Fibroblast of lung (primary cell): ENCODE results near the gene EHHADH. TPM values are rescaled to one million over a fixed set of nuclear protein-coding genes. Genes with fewer than 3 reads are reported as not detected.
A peak's percentile ranks its signal among the peaks of the same experiment; 100 is the strongest.

Source experiments
- DNase-seq, 2 donors: peaks; one replicate each; pipeline versions ENCODE4 v3.0.0 to v3.0.0-alpha.2; 2010; ENCODE audit warnings: low read depth in 2 of 2
- H2AFZ ChIP-seq: 2 replicates; pipeline ENCODE4 v1.5.1; 2012; ENCODE audit warnings: low read length, control low read depth, inconsistent platforms
- H3K27ac ChIP-seq: 2 replicates; pipeline ENCODE4 v1.5.1; 2011; ENCODE audit warnings: low read length, control low read depth; ENCODE audit not compliant: insufficient read depth
- H3K27me3 ChIP-seq: 2 replicates; pipeline ENCODE4 v1.5.1; 2011; ENCODE audit warnings: mild to moderate bottlenecking, low read length; ENCODE audit not compliant: control insufficient read depth, insufficient read depth
- H3K36me3 ChIP-seq: 2 replicates; pipeline ENCODE4 v1.5.1; 2011; ENCODE audit warnings: low read length; ENCODE audit not compliant: control insufficient read depth, insufficient read depth
- H3K4me1 ChIP-seq: 2 replicates; pipeline ENCODE4 v1.5.1; 2011; ENCODE audit warnings: low read length; ENCODE audit not compliant: control insufficient read depth, insufficient read depth; ENCODE audit errors: extremely low read depth
- H3K4me2 ChIP-seq: 2 replicates; pipeline ENCODE4 v1.5.1; 2011; ENCODE audit warnings: low read length, control low read depth; ENCODE audit not compliant: insufficient read depth; ENCODE audit errors: extremely low read depth
- H3K4me3 ChIP-seq, 4 experiments: fragments of 200-600 bp in 1 of 4; sonication (generic) in 1 of 4; replicated peaks in 1 of 4; 2 replicates each; pipeline ENCODE4 v1.5.1; 2011 to 2016; ENCODE audit warnings: low read length in 4 of 4, low read depth in 3 of 4, mild to moderate bottlenecking in 3 of 4, control low read depth in 2 of 4, inconsistent platforms in 1 of 4, mixed read lengths in 1 of 4; ENCODE audit not compliant: insufficient read depth in 1 of 4; ENCODE audit errors: control extremely low read depth in 1 of 4
- H3K79me2 ChIP-seq: 2 replicates; pipeline ENCODE4 v1.5.1; 2012; ENCODE audit warnings: mild to moderate bottlenecking, low read length, inconsistent platforms; ENCODE audit not compliant: control insufficient read depth, insufficient read depth
- H3K9ac ChIP-seq: 2 replicates; pipeline ENCODE4 v1.5.1; 2011; ENCODE audit warnings: mild to moderate bottlenecking, low read length, control low read depth; ENCODE audit not compliant: insufficient read depth
- H3K9me3 ChIP-seq: 2 replicates; pipeline ENCODE4 v1.5.1; 2012; ENCODE audit warnings: low read depth, low read length; ENCODE audit not compliant: control insufficient read depth, insufficient read depth
- H4K20me1 ChIP-seq: 2 replicates; pipeline ENCODE4 v1.5.1; 2011; ENCODE audit warnings: low read length; ENCODE audit not compliant: control insufficient read depth, insufficient read depth; ENCODE audit errors: extremely low read depth
- EZH2 ChIP-seq: IDR thresholded peaks from 2 replicates; pipeline ENCODE4 v1.5.1; 2012; ENCODE audit warnings: low read length, control low read depth, mild to moderate bottlenecking; ENCODE audit errors: missing control alignments
- polyA plus RNA-seq, 2 donors: library from polyadenylated mRNA; depleted of rRNA in 1 of 2; stranded (reverse) in 1 of 2; unstranded in 1 of 2; fragments of >200 nt; gene quantifications; 2 replicates each; pipeline ENCODE4 v1.2.1, GENCODE V29; 2011 to 2012; ENCODE audit warnings: missing spikeins in 1 of 2
- total RNA-seq: library from RNA; depleted of rRNA; stranded (reverse); fragments of >200 nt; gene quantifications from 2 replicates; pipeline ENCODE4 v1.2.1, GENCODE V29; 2014
- TF ChIP-seq, protein P1 (sequence below), 2 donors: IDR thresholded peaks in 1 of 2; conservative IDR thresholded peaks in 1 of 2; 1 replicate in 1 of 2; 2 replicates in 1 of 2; pipeline ENCODE4 v1.5.1; 2011 to 2012; ENCODE audit warnings: low read length in 2 of 2, control low read depth in 1 of 2, inconsistent platforms in 1 of 2, low read depth in 1 of 2, mild to moderate bottlenecking in 1 of 2

Gene EHHADH
- total and polyA plus RNA-seq, 2 donors (not counting 1 experiment from before 2014, with no cell fraction given) = 6.0 to 6.8 TPM

GRCh38 chr3:185188816-185189215 is 65.0 kb downstream of the EHHADH start:
- Histone ChIP-seq H3K36me3 (no peaks in the 10 kb centered on the region), H4K20me1 (no peaks in the 10 kb centered on the region)

DNA sequence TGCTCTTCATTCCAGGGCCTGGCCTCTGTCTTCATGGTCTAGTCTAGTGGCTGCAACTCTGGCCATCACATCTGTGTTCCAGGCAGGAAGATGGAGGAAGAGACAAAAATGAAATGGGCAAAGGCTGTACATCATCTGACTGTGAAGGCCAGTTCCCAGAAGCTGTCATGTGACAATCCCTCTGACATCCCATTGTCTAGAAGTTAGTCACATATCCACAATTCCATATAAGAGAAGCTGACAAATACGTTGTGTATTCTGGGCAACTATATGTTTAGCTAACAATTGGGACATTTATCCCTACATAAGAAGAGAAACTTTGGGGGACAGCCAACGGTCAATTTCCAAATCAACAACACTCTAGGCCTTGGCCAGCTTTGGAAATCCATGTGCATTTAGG is 66.5 kb downstream of the EHHADH start:
- no peaks in the 10 kb centered on the region for H3K79me2 ChIP-seq
- no peak overlapping the region for H2AFZ ChIP-seq
- DNase-seq = no peak
- H3K4me1 ChIP-seq = no peaks in the 10 kb centered on the region
- no peaks in the 10 kb centered on the region for H3K36me3 ChIP-seq
- H3K4me2 ChIP-seq = no peak overlapping the region
- no peak overlapping the region for H3K4me3 ChIP-seq
- no peaks in the 10 kb centered on the region for H4K20me1 ChIP-seq
- no peak overlapping the region for H3K9ac ChIP-seq
- H3K27ac ChIP-seq = no peak overlapping the region
- H3K27me3 ChIP-seq = no peaks in the 10 kb centered on the region
- H3K9me3 ChIP-seq = no peaks in the 10 kb centered on the region
- TF ChIP-seq, protein P1, sequence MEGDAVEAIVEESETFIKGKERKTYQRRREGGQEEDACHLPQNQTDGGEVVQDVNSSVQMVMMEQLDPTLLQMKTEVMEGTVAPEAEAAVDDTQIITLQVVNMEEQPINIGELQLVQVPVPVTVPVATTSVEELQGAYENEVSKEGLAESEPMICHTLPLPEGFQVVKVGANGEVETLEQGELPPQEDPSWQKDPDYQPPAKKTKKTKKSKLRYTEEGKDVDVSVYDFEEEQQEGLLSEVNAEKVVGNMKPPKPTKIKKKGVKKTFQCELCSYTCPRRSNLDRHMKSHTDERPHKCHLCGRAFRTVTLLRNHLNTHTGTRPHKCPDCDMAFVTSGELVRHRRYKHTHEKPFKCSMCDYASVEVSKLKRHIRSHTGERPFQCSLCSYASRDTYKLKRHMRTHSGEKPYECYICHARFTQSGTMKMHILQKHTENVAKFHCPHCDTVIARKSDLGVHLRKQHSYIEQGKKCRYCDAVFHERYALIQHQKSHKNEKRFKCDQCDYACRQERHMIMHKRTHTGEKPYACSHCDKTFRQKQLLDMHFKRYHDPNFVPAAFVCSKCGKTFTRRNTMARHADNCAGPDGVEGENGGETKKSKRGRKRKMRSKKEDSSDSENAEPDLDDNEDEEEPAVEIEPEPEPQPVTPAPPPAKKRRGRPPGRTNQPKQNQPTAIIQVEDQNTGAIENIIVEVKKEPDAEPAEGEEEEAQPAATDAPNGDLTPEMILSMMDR (conservative IDR thresholded peaks at IDR 0.05 in 1 of 2, IDR thresholded peaks at IDR 0.05 in 1 of 2; ENCODE audit: low read depth in 1 of 2, low read length in 2 of 2) = no peak
- no peak for TF ChIP-seq EZH2

More at GRCh38 chr3:185188816-185189215, 65.0 kb downstream of the EHHADH start:
- Histone ChIP-seq H3K27ac (no peak overlapping the region), H2AFZ (no peak overlapping the region), H3K79me2 (no peaks in the 10 kb centered on the region), H3K9me3 (no peaks in the 10 kb centered on the region), H3K4me2 (no peak overlapping the region), H3K4me1 (no peaks in the 10 kb centered on the region), H3K9ac (no peak overlapping the region), H3K4me3 (no peak overlapping the region), H3K27me3 (no peaks in the 10 kb centered on the region)
- TF ChIP-seq EZH2 = no peak
- TF ChIP-seq, protein P1 (conservative IDR thresholded peaks at IDR 0.05 in 1 of 2, IDR thresholded peaks at IDR 0.05 in 1 of 2; ENCODE audit: low read depth in 1 of 2, low read length in 2 of 2) = no peak
- no peak for DNase-seq

DNA sequence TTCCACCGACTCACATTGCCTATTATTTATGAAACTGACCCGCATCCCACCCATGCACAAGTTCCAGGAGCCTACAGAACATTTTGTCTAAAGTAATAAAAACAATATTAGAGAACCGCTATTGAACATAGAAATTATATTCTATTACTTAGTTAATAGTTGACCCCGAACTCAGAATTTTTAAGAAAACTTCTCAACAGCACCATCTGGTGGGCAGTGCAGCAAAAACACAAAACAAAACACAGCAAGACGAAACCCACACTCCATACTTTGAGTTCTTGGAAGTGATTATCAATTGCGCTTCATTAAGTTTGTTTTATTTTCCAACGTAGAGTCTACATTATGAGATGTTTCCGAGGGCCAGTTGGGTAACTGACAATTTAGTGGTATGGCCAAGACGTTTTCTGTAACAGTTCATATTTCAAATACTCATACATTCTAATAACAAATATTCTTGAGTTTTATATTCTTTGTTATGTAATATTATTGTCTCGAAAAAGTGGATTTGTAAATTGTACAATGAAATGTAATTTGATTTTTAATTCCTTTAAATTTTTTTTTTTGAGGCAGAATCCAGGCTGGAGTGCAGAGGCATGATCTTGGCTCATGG is 77.0 kb downstream of the EHHADH start:
- Histone ChIP-seq H3K27me3 (peaks cover 4% of the 10 kb centered on the region), H3K9ac (no peak overlapping the region), H4K20me1 (no peaks in the 10 kb centered on the region), H3K9me3 (no peaks in the 10 kb centered on the region), H2AFZ (peak overlapping the region; percentile 30), H3K4me2 (peak overlapping the region; percentile 70), H3K36me3 (no peaks in the 10 kb centered on the region), H3K79me2 (no peaks in the 10 kb centered on the region), H3K4me3 (no peak overlapping the region), H3K4me1 (no peaks in the 10 kb centered on the region), H3K27ac (no peak overlapping the region)
- peak; percentile 14 to 57 for DNase-seq
- TF ChIP-seq, protein P1 (conservative IDR thresholded peaks at IDR 0.05 in 1 of 2, IDR thresholded peaks at IDR 0.05 in 1 of 2; ENCODE audit: low read depth in 1 of 2, low read length in 2 of 2) = peak; percentile 71 to 74
- no peak for TF ChIP-seq EZH2
